Prostate gland (tissue), 1 donor: ENCODE measurements around the gene AGPAT1.

Experiments used
- POLR2A ChIP-seq: fragments of 450-650 bp; IDR thresholded peaks from one replicate; pipeline ENCODE4 v1.6.1; 2016; ENCODE audit warnings: antibody characterized with exemption, mild to moderate bottlenecking
- POLR2AphosphoS5 ChIP-seq: sonication (generic); formaldehyde crosslinking; IDR thresholded peaks from one replicate; pipeline ENCODE4 v1.6.1; 2017; ENCODE audit warnings: antibody characterized with exemption

- TF ChIP-seq POLR2AphosphoS5 (no peak), POLR2A (no peak)
Measured at GRCh38 chr6:32146687-32147086, 29.2 kb downstream of the AGPAT1 start.
